HEK293 (cell line): ENCODE measurements around the gene PAK5.

ENCODE experiments used
- CTCF ChIA-PET: fragments of 350-600 bp; formaldehyde crosslinking; extraction: SDS; loops from one replicate; lab custom pipeline; 2021; ENCODE audit warnings: antibody characterized with exemption; lab: Yijun Ruan, JAX
- POLR2A ChIA-PET: fragments of 300-600 bp; formaldehyde crosslinking; extraction: SDS; loops from one replicate; lab custom pipeline; 2020; ENCODE audit warnings: antibody characterized with exemption, inconsistent platforms; lab: Yijun Ruan, JAX
- H3K27ac ChIP-seq: fragments of 200-500 bp; sonication (Bioruptor generic); 2 replicates; pipeline ENCODE4 v1.5.1; 2014; ENCODE audit warnings: low read depth, low read length, control low read depth, inconsistent platforms; ENCODE audit errors: extremely low read depth
- H3K36me3 ChIP-seq, 2 experiments: fragments of 200-500 bp in 1 of 2; sonication (Bioruptor generic) in 1 of 2; 1 replicate in 1 of 2; 2 replicates in 1 of 2; pipeline ENCODE4 v1.5.1; 2014 to 2017; ENCODE audit warnings: inconsistent platforms in 2 of 2, low read length in 2 of 2; ENCODE audit not compliant: control insufficient read depth in 2 of 2, insufficient read depth in 1 of 2
- H3K4me1 ChIP-seq: fragments of 200-500 bp; sonication (Bioruptor generic); 2 replicates; pipeline ENCODE4 v1.5.1; 2014; ENCODE audit warnings: mild to moderate bottlenecking, low read length, inconsistent platforms; ENCODE audit not compliant: control insufficient read depth, insufficient read depth
- H3K4me3 ChIP-seq: 2 replicates; pipeline ENCODE4 v1.5.1; 2011; ENCODE audit warnings: low read depth, mild to moderate bottlenecking, control low read depth, low read length, moderate library complexity
- H3K9me3 ChIP-seq: fragments of 200-500 bp; sonication (Bioruptor generic); 2 replicates; pipeline ENCODE4 v1.5.1; 2014; ENCODE audit warnings: low read depth, low read length, inconsistent platforms; ENCODE audit not compliant: control insufficient read depth, insufficient read depth
- GLIS1 ChIP-seq: fragments of 450-650 bp; formaldehyde crosslinking; IDR thresholded peaks from 2 replicates; pipeline ENCODE4 v1.5.1; 2016; ENCODE audit warnings: missing biosample characterization, missing genetic modification characterization
- IKZF3 ChIP-seq: fragments of 450-650 bp; IDR thresholded peaks from 2 replicates; pipeline ENCODE4 v1.5.0; 2018; ENCODE audit warnings: missing biosample characterization, mild to moderate bottlenecking, missing genetic modification characterization, moderate library complexity
- YY1 ChIP-seq: fragments of 450-650 bp; formaldehyde crosslinking; IDR thresholded peaks from 2 replicates; pipeline ENCODE4 v1.5.1; 2018; ENCODE audit warnings: missing biosample characterization, missing genetic modification characterization
- ZFP3 ChIP-seq: fragments of 450-650 bp; formaldehyde crosslinking; IDR thresholded peaks from 2 replicates; pipeline ENCODE4 v1.5.1; 2016; ENCODE audit warnings: low read depth, missing biosample characterization, missing genetic modification characterization
- ZNF211 ChIP-seq: fragments of 450-650 bp; formaldehyde crosslinking; IDR thresholded peaks from 2 replicates; pipeline ENCODE4 v1.5.1; 2016; ENCODE audit warnings: low read depth, missing biosample characterization, missing genetic modification characterization
- ZNF223 ChIP-seq: fragments of 450-650 bp; formaldehyde crosslinking; IDR thresholded peaks from 2 replicates; pipeline ENCODE4 v1.5.1; 2016; ENCODE audit warnings: missing biosample characterization, missing genetic modification characterization
- ZNF561 ChIP-seq: fragments of 450-650 bp; IDR thresholded peaks from 2 replicates; pipeline ENCODE4 v1.5.1; 2018; ENCODE audit warnings: missing biosample characterization, missing genetic modification characterization, borderline replicate concordance
- ZNF677 ChIP-seq: fragments of 450-650 bp; IDR thresholded peaks from 2 replicates; pipeline ENCODE4 v1.5.0; 2018; ENCODE audit warnings: missing biosample characterization, mild to moderate bottlenecking, missing genetic modification characterization, moderate library complexity
- ZNF747 ChIP-seq: fragments of 450-650 bp; formaldehyde crosslinking; IDR thresholded peaks from 2 replicates; pipeline ENCODE4 v1.5.1; 2016; ENCODE audit warnings: missing biosample characterization, missing genetic modification characterization
- ZNF76 ChIP-seq: fragments of 450-650 bp; formaldehyde crosslinking; IDR thresholded peaks from 2 replicates; pipeline ENCODE4; 2016; ENCODE audit warnings: low read depth, missing biosample characterization, missing genetic modification characterization, borderline replicate concordance
- ZSCAN23 ChIP-seq: fragments of 450-650 bp; formaldehyde crosslinking; IDR thresholded peaks from 2 replicates; pipeline ENCODE4 v1.5.1; 2016; ENCODE audit warnings: missing biosample characterization, missing genetic modification characterization
- TF ChIP-seq, protein P1 (sequence below): fragments of 450-650 bp; formaldehyde crosslinking; IDR thresholded peaks from 2 replicates; pipeline ENCODE4 v1.5.1; 2016; ENCODE audit warnings: missing biosample characterization, missing genetic modification characterization, borderline replicate concordance
- TF ChIP-seq, protein P2 (sequence below): fragments of 450-650 bp; formaldehyde crosslinking; IDR thresholded peaks from 2 replicates; pipeline ENCODE4 v1.5.1; 2016; ENCODE audit warnings: missing biosample characterization, missing genetic modification characterization
- TF ChIP-seq, protein P3 (sequence below): fragments of 450-650 bp; formaldehyde crosslinking; IDR thresholded peaks from 2 replicates; pipeline ENCODE4 v1.5.1; 2016; ENCODE audit warnings: missing biosample characterization, missing genetic modification characterization
- TF ChIP-seq, protein P4 (sequence below): fragments of 450-650 bp; formaldehyde crosslinking; IDR thresholded peaks from 2 replicates; pipeline ENCODE4 v1.5.0; 2017; ENCODE audit warnings: missing biosample characterization, missing genetic modification characterization, borderline replicate concordance

Gene PAK5

DNA sequence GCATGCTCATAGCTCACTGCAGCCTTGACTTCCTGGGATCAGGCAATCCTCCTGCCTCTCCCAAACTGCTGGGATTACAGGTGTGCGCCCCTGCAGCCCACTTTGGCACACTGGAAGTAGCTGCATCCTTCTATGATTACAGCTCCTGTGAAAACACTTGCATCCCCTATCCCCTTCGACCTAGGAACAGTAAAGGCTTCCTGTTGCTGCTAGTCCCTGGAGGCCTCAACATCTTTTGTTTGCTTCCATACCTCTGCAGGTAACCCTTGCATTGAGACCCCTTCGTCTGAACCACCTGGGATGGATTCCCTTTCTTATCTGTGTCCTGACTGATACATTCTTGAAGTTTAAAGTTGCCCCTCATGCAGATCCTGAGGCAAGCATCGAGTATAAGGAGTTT is 152.4 kb downstream of the PAK5 start (continued):
- no peak for TF ChIP-seq ZNF211
- TF ChIP-seq ZNF677 = no peak
- TF ChIP-seq, protein P1, sequence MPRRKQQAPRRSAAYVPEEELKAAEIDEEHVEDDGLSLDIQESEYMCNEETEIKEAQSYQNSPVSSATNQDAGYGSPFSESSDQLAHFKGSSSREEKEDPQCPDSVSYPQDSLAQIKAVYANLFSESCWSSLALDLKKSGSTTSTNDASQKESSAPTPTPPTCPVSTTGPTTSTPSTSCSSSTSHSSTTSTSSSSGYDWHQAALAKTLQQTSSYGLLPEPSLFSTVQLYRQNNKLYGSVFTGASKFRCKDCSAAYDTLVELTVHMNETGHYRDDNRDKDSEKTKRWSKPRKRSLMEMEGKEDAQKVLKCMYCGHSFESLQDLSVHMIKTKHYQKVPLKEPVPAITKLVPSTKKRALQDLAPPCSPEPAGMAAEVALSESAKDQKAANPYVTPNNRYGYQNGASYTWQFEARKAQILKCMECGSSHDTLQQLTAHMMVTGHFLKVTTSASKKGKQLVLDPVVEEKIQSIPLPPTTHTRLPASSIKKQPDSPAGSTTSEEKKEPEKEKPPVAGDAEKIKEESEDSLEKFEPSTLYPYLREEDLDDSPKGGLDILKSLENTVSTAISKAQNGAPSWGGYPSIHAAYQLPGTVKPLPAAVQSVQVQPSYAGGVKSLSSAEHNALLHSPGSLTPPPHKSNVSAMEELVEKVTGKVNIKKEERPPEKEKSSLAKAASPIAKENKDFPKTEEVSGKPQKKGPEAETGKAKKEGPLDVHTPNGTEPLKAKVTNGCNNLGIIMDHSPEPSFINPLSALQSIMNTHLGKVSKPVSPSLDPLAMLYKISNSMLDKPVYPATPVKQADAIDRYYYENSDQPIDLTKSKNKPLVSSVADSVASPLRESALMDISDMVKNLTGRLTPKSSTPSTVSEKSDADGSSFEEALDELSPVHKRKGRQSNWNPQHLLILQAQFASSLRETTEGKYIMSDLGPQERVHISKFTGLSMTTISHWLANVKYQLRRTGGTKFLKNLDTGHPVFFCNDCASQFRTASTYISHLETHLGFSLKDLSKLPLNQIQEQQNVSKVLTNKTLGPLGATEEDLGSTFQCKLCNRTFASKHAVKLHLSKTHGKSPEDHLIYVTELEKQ (tag by site-specific recombination) = no peak
- TF ChIP-seq ZNF747 (tag by site-specific recombination) = no peak
- TF ChIP-seq ZNF561 (tag by site-specific recombination) = no peak

DNA sequence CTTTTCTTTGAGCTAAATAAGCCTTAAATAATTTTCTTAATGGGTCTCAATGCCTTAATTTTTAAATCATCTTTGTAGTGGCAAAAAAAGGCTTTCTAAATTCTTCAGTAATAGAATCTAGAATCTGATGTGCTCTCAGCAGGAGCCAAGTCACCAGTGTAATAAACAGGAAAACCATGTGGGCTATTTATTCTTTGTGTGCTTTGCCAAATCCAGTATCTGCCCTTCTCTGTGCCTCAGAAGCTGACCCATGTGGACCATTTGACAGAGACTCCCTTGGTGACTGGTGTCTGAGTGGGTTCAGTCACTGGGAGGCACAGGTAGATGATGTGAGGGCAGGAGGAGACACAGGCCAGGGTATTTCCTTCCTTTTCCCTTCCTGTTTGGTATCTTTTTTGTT is 152.9 kb downstream of the PAK5 start:
- H3K4me1 ChIP-seq = no peaks in the 10 kb centered on the region
- CTCF ChIA-PET = no interaction called here
- no peaks in the 10 kb centered on the region for H3K9me3 ChIP-seq
- TF ChIP-seq ZNF76 (tag by site-specific recombination) = no peak
- no peak for TF ChIP-seq ZFP3 (tag by site-specific recombination)
- TF ChIP-seq ZSCAN23 (tag by site-specific recombination) = no peak
- TF ChIP-seq YY1 (tag by site-specific recombination) = no peak
- TF ChIP-seq, protein P2, sequence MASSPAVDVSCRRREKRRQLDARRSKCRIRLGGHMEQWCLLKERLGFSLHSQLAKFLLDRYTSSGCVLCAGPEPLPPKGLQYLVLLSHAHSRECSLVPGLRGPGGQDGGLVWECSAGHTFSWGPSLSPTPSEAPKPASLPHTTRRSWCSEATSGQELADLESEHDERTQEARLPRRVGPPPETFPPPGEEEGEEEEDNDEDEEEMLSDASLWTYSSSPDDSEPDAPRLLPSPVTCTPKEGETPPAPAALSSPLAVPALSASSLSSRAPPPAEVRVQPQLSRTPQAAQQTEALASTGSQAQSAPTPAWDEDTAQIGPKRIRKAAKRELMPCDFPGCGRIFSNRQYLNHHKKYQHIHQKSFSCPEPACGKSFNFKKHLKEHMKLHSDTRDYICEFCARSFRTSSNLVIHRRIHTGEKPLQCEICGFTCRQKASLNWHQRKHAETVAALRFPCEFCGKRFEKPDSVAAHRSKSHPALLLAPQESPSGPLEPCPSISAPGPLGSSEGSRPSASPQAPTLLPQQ (tag by site-specific recombination) = no peak
- no peaks in the 10 kb centered on the region for H3K36me3 ChIP-seq
- POLR2A ChIA-PET = no interaction called here
- no peak overlapping the region for H3K4me3 ChIP-seq
- no peak overlapping the region for H3K27ac ChIP-seq

DNA sequence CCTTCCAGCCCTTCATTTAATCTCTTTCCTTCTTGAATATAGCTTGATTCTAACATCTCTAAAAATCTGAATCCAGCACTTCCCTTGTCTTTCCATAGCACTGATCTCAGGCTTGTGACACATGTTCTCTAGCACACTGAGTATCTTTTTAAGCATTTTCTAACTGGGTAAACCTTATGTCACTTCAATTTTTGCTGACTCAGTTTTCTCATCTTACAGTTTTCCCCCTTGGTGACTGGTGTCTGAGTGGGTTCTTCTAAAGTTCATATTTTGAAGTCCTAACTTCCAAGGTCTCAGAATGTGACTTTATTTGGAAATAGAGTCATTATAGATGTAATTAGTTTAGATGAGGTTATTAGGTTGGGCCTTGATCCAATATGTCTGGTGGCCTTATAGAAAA is 153.9 kb downstream of the PAK5 start:
- CTCF ChIA-PET = interaction anchor here (1.5 kb wide), 1 partner anchor 13 kb away, joined by 3 read pairs; no protein-coding TSS in a partner anchor

More for the DNA sequence above, 153.9 kb downstream of the PAK5 start:
- no peak overlapping the region for H3K27ac ChIP-seq
- TF ChIP-seq ZNF223 (tag by site-specific recombination) (no peak), GLIS1 (tag by site-specific recombination) (no peak), IKZF3 (tag by site-specific recombination) (no peak)
- TF ChIP-seq, protein P3, sequence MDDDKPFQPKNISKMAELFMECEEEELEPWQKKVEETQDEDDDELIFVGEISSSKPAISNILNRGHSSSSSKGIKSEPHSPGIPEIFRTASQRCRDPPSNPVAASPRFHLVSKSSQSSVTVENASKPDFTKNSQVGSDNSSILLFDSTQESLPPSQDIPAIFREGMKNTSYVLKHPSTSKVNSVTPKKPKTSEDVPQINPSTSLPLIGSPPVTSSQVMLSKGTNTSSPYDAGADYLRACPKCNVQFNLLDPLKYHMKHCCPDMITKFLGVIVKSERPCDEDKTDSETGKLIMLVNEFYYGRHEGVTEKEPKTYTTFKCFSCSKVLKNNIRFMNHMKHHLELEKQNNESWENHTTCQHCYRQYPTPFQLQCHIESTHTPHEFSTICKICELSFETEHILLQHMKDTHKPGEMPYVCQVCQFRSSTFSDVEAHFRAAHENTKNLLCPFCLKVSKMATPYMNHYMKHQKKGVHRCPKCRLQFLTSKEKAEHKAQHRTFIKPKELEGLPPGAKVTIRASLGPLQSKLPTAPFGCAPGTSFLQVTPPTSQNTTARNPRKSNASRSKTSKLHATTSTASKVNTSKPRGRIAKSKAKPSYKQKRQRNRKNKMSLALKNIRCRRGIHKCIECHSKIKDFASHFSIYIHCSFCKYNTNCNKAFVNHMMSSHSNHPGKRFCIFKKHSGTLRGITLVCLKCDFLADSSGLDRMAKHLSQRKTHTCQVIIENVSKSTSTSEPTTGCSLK = no peak
- TF ChIP-seq, protein P4, sequence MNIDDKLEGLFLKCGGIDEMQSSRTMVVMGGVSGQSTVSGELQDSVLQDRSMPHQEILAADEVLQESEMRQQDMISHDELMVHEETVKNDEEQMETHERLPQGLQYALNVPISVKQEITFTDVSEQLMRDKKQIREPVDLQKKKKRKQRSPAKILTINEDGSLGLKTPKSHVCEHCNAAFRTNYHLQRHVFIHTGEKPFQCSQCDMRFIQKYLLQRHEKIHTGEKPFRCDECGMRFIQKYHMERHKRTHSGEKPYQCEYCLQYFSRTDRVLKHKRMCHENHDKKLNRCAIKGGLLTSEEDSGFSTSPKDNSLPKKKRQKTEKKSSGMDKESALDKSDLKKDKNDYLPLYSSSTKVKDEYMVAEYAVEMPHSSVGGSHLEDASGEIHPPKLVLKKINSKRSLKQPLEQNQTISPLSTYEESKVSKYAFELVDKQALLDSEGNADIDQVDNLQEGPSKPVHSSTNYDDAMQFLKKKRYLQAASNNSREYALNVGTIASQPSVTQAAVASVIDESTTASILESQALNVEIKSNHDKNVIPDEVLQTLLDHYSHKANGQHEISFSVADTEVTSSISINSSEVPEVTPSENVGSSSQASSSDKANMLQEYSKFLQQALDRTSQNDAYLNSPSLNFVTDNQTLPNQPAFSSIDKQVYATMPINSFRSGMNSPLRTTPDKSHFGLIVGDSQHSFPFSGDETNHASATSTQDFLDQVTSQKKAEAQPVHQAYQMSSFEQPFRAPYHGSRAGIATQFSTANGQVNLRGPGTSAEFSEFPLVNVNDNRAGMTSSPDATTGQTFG (tag by site-specific recombination) = no peak
- POLR2A ChIA-PET = no interaction called here
- no peak overlapping the region for H3K4me3 ChIP-seq
- no peaks in the 10 kb centered on the region for H3K9me3 ChIP-seq
- H3K4me1 ChIP-seq = no peaks in the 10 kb centered on the region
- H3K36me3 ChIP-seq = no peaks in the 10 kb centered on the region
